Measurements from ENCODE around the gene SPEN.
"Not testable (repeated sequence)": the region's sequence is repeated elsewhere in the genome, so short reads cannot be mapped to it uniquely, and the experiment has no call there.

The SPEN gene

GRCh38 chr1:15918962-15919715 lies 71.6 kb downstream of the SPEN start (continued):
- TF ChIP-seq MYNN (tag by site-specific recombination; IDR thresholded peaks at IDR 0.05; ENCODE audit: borderline replicate concordance) (no peak), ZNF112 (tag by site-specific recombination; IDR thresholded peaks at IDR 0.05) (no peak), HIC1 (tag by site-specific recombination; IDR thresholded peaks at IDR 0.05) (no peak), ZNF133 (tag by site-specific recombination; IDR thresholded peaks at IDR 0.05) (no peak), KLF16 (tag by site-specific recombination; IDR thresholded peaks at IDR 0.05) (no peak)

- no peak for TF ChIP-seq ZNF121 (tag by site-specific recombination; IDR thresholded peaks at IDR 0.05)
- ChIA-PET POLR2A (no interaction called here), CTCF (interaction anchor here (0.7 to 0.9 kb wide), 4 partner anchors 72 to 327 kb away, joined by 3 read pairs; no protein-coding TSS in a partner anchor)
- Histone ChIP-seq H3K9me3 (ENCODE audit: control insufficient read depth, insufficient read depth, low read depth, low read length) (no peaks in the 10 kb centered on the region), H3K4me3 (ENCODE audit: low read depth, low read length) (no peak overlapping the region), H3K27ac (ENCODE audit: extremely low read depth, low read depth, low read length) (no peak overlapping the region), H3K4me1 (ENCODE audit: control insufficient read depth, insufficient read depth, low read length) (no peaks in the 10 kb centered on the region), H3K36me3 (ENCODE audit: control insufficient read depth in 2 of 2, insufficient read depth in 1 of 2, low read length in 2 of 2) (peaks cover 66 to 99% of the 10 kb centered on the region in 2 experiments)
These were observed 75.7 kb downstream of the SPEN start for GRCh38 chr1:15923241-15923640.

GRCh38 chr1:15926448-15926847 lies 78.9 kb downstream of the SPEN start:
- H3K4me1 ChIP-seq (ENCODE audit: control insufficient read depth, insufficient read depth, low read length); H3K27ac ChIP-seq (ENCODE audit: extremely low read depth, low read depth, low read length); H3K4me3 ChIP-seq (ENCODE audit: low read depth, low read length); H3K9me3 ChIP-seq (ENCODE audit: control insufficient read depth, insufficient read depth, low read depth, low read length): not testable (repeated sequence)
- CTCF ChIA-PET: interaction anchor here (0.7 to 1.2 kb wide), 3 partner anchors 29 to 111 kb away, joined by 3 to 10 read pairs (median 4); no protein-coding TSS in a partner anchor
- POLR2A ChIA-PET: interaction anchor here (0.9 to 1.3 kb wide), 2 partner anchors 10 to 92 kb away, joined by 3 to 6 read pairs; no protein-coding TSS in a partner anchor
- H3K36me3 ChIP-seq (ENCODE audit: control insufficient read depth in 2 of 2, insufficient read depth in 1 of 2, low read length in 2 of 2): peaks cover 68 to 100% of the 10 kb centered on the region in 2 experiments

GRCh38 chr1:15928971-15929965 lies 81.8 kb downstream of the SPEN start:
- ChIA-PET POLR2A (no interaction called here), CTCF (interaction anchor here (1.4 kb wide), 1 partner anchor 51 kb away, joined by 3 read pairs; no protein-coding TSS in a partner anchor)
- Histone ChIP-seq H3K4me1 (ENCODE audit: control insufficient read depth, insufficient read depth, low read length) (no peaks in the 10 kb centered on the region), H3K36me3 (ENCODE audit: control insufficient read depth in 2 of 2, insufficient read depth in 1 of 2, low read length in 2 of 2) (peaks cover 47 to 100% of the 10 kb centered on the region in 2 experiments), H3K9me3 (ENCODE audit: control insufficient read depth, insufficient read depth, low read depth, low read length) (no peaks in the 10 kb centered on the region), H3K4me3 (ENCODE audit: low read depth, low read length) (no peak overlapping the region), H3K27ac (ENCODE audit: extremely low read depth, low read depth, low read length) (no peak overlapping the region)
- TF ChIP-seq SP2 (tag by site-specific recombination; IDR thresholded peaks at IDR 0.05): no peak
- no peak for TF ChIP-seq ZBTB10 (tag by site-specific recombination; IDR thresholded peaks at IDR 0.05)
